Testis (tissue), 2 donors: ENCODE results near the gene ADRA2B.

Experiments used
- CTCF ChIP-seq, 3 experiments: fragments of 450-650 bp in 2 of 3; fragments of 200-600 bp in 1 of 3; sonication (generic) in 1 of 3; IDR thresholded peaks; one replicate each; pipeline ENCODE4 v1.5.1; 2016 to 2019; ENCODE audit warnings: antibody characterized with exemption in 3 of 3, mild to moderate bottlenecking in 2 of 3, moderate library complexity in 1 of 3
- POLR2A ChIP-seq: fragments of 450-650 bp; IDR thresholded peaks from one replicate; pipeline ENCODE4 v1.6.1; 2017; ENCODE audit warnings: antibody characterized with exemption, mild to moderate bottlenecking, moderate library complexity

DNA sequence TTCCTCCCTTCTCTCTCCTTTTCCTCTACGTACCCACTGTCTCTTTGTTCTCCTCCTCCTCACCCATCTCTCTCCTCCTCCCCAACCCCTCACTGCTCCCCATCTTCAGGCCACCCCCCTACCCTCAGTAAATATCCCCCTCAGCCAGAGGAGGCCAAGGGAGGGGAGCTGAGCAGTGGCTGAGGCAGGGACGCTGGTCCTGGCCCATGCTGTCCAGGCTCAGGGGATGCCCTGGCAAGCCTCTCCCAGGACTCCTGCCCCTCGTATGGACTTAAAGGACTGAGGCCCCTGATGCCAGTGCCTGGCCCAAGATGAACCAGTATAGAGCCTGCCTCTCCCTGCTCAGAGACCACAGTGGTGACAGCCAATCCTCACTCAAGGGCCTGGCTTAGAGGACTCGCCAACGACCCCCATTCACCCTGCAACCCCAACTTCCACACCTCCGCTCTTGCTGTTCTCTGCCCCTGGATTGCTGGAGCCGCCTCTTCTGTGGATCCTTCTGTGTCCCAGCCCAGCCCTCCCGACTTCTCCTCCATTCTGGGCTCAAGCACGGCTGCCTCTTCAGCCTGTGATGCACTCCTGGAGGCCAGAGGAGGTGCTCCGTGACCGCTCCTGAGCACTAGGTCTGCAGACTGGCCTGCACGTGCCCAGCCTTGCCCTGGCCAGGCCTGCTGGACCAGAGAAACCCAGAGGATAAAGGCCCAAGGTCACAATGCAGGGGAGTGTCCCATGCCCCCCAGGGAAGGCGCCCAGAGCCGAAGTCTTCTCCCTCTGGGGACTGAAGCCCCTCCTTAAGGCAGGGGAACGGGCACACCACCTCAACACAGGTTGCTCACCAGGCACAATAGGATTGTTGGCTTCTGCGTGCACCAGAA, 38.4 kb upstream of the ADRA2B start:
- TF ChIP-seq POLR2A = no peak
- TF ChIP-seq CTCF (IDR thresholded peaks at IDR 0.05) = no peak
